Glutamatergic neuron (in vitro differentiated cells): ENCODE results near the gene TMTC3. TPM values are rescaled to one million over a fixed set of nuclear protein-coding genes. Genes with fewer than 3 reads are reported as not detected.

Experiments used
- DNase-seq: peaks from one replicate; pipeline ENCODE4 v3.0.0; 2022
- H3K27ac Mint-ChIP-seq: one replicate; pipeline ENCODE4 v1.8.0; 2020; ENCODE audit warnings: mild to moderate bottlenecking, mixed read lengths, inconsistent platforms; ENCODE audit not compliant: unreplicated experiment
- H3K27me3 Mint-ChIP-seq: one replicate; pipeline ENCODE4 v1.8.0; 2020; ENCODE audit warnings: mild to moderate bottlenecking, moderate library complexity, mixed read lengths, inconsistent platforms; ENCODE audit not compliant: unreplicated experiment
- H3K36me3 Mint-ChIP-seq: one replicate; pipeline ENCODE4 v1.8.0; 2020; ENCODE audit warnings: mild to moderate bottlenecking, mixed read lengths, inconsistent platforms; ENCODE audit not compliant: unreplicated experiment
- H3K4me1 Mint-ChIP-seq: one replicate; pipeline ENCODE4 v1.8.0; 2020; ENCODE audit warnings: mild to moderate bottlenecking, low read depth, mixed read lengths, inconsistent platforms; ENCODE audit not compliant: unreplicated experiment
- H3K4me3 Mint-ChIP-seq: one replicate; pipeline ENCODE4 v1.8.0; 2020; ENCODE audit warnings: mild to moderate bottlenecking, mixed read lengths, inconsistent platforms; ENCODE audit not compliant: unreplicated experiment
- H3K9me3 Mint-ChIP-seq: one replicate; pipeline ENCODE4 v1.8.0; 2020; ENCODE audit warnings: mild to moderate bottlenecking, moderate library complexity, mixed read lengths, inconsistent platforms; ENCODE audit not compliant: unreplicated experiment
- CTCF ChIP-seq: fragments of 200-600 bp; sonication (generic); IDR thresholded peaks from one replicate; pipeline ENCODE4 v1.5.0; 2021; ENCODE audit not compliant: partially characterized antibody, unreplicated experiment
- total RNA-seq: library from RNA; stranded (reverse); fragmentation: NEBNext Ultra II Directional; extraction: Animal tissue kit (Norgen Biotek cat#: 25700); gene quantifications from one replicate; pipeline ENCODE4 v1.2.1, GENCODE V29; 2021; ENCODE audit not compliant: unreplicated experiment

TMTC3 gene
- total RNA-seq, 1 donor from 2014 or later: 12.5 TPM

GRCh38 chr12:88156075-88156654 lies 14.1 kb downstream of the TMTC3 start:
- no peak for DNase-seq
- Mint-ChIP-seq H3K4me3 (no peak overlapping the region), H3K36me3 (no peaks in the 10 kb centered on the region), H3K27ac (no peak overlapping the region), H3K4me1 (no peaks in the 10 kb centered on the region), H3K9me3 (no peaks in the 10 kb centered on the region), H3K27me3 (no peaks in the 10 kb centered on the region)
- no peak for TF ChIP-seq CTCF

- no peak overlapping the region for H3K4me3 Mint-ChIP-seq
- H3K9me3 Mint-ChIP-seq: no peaks in the 10 kb centered on the region
- no peak for DNase-seq
- H3K4me1 Mint-ChIP-seq: no peaks in the 10 kb centered on the region
- TF ChIP-seq CTCF: no peak
- no peak overlapping the region for H3K27ac Mint-ChIP-seq
- no peaks in the 10 kb centered on the region for H3K27me3 Mint-ChIP-seq
- H3K36me3 Mint-ChIP-seq: no peaks in the 10 kb centered on the region
These were observed 21.3 kb downstream of the TMTC3 start for GRCh38 chr12:88163371-88163770.

- Mint-ChIP-seq H3K27me3 (no peaks in the 10 kb centered on the region), H3K4me1 (no peaks in the 10 kb centered on the region), H3K4me3 (no peak overlapping the region), H3K9me3 (no peaks in the 10 kb centered on the region), H3K27ac (no peak overlapping the region), H3K36me3 (no peaks in the 10 kb centered on the region)
- no peak for TF ChIP-seq CTCF
- no peak for DNase-seq
These were observed 24.1 kb downstream of the TMTC3 start for GRCh38 chr12:88166179-88166578.

- H3K4me3 Mint-ChIP-seq: no peak overlapping the region
- no peak overlapping the region for H3K27ac Mint-ChIP-seq
- no peaks in the 10 kb centered on the region for H3K4me1 Mint-ChIP-seq
- no peak for TF ChIP-seq CTCF
- H3K36me3 Mint-ChIP-seq: no peaks in the 10 kb centered on the region
- H3K27me3 Mint-ChIP-seq: no peaks in the 10 kb centered on the region
- H3K9me3 Mint-ChIP-seq: no peaks in the 10 kb centered on the region
- DNase-seq: no peak
These were observed 25.3 kb downstream of the TMTC3 start for GRCh38 chr12:88167384-88167783.

- no peak for TF ChIP-seq CTCF
- no peak overlapping the region for H3K27ac Mint-ChIP-seq
- DNase-seq: no peak
- H3K4me3 Mint-ChIP-seq: no peak overlapping the region
- no peaks in the 10 kb centered on the region for H3K9me3 Mint-ChIP-seq
- no peaks in the 10 kb centered on the region for H3K36me3 Mint-ChIP-seq
- H3K27me3 Mint-ChIP-seq: no peaks in the 10 kb centered on the region
- H3K4me1 Mint-ChIP-seq: no peaks in the 10 kb centered on the region
These were observed 30.8 kb downstream of the TMTC3 start for GRCh38 chr12:88172844-88173407.
